Osteoblast (primary cell): Measurements from ENCODE around the gene KRTAP11-1. TPM values are rescaled to one million over a fixed set of nuclear protein-coding genes. Genes with fewer than 3 reads are reported as not detected.
A peak's percentile ranks its signal among the peaks of the same experiment; 100 is the strongest.

Experiments
- DNase-seq: peaks from one replicate; pipeline ENCODE4 v3.0.0; 2011; ENCODE audit warnings: low spot score, mixed read lengths; ENCODE audit not compliant: insufficient read length; ENCODE audit errors: missing footprints
- H2AFZ ChIP-seq: 2 replicates; pipeline ENCODE4 v1.6.0; 2011; ENCODE audit warnings: mild to moderate bottlenecking, low read length
- H3K27ac ChIP-seq: 2 replicates; pipeline ENCODE4 v1.5.1; 2011; ENCODE audit warnings: mild to moderate bottlenecking, low read depth, low read length, moderate library complexity
- H3K27me3 ChIP-seq: 2 replicates; pipeline ENCODE4 v1.6.0; 2012; ENCODE audit warnings: mild to moderate bottlenecking, control low read depth, inconsistent platforms, low read length, moderate library complexity; ENCODE audit not compliant: insufficient read depth
- H3K36me3 ChIP-seq: 2 replicates; pipeline ENCODE4 v1.5.1; 2011; ENCODE audit warnings: mild to moderate bottlenecking, low read length, control low read depth, moderate library complexity; ENCODE audit not compliant: insufficient read depth
- H3K4me1 ChIP-seq: 2 replicates; pipeline ENCODE4 v1.5.1; 2011; ENCODE audit warnings: mild to moderate bottlenecking, low read length, control low read depth, moderate library complexity; ENCODE audit not compliant: insufficient read depth
- H3K4me2 ChIP-seq: 2 replicates; pipeline ENCODE4 v1.6.0; 2011; ENCODE audit warnings: mild to moderate bottlenecking, low read length; ENCODE audit not compliant: insufficient read depth
- H3K4me3 ChIP-seq: fragments of 200-600 bp; sonication (generic); 3 replicates; pipeline ENCODE4 v1.5.1; 2012; ENCODE audit warnings: mild to moderate bottlenecking, low read length, inconsistent platforms; ENCODE audit not compliant: insufficient read depth
- H3K79me2 ChIP-seq: 2 replicates; pipeline ENCODE4 v1.6.0; 2012; ENCODE audit warnings: mild to moderate bottlenecking, low read length, control low read depth, inconsistent platforms; ENCODE audit not compliant: insufficient read depth
- H3K9me3 ChIP-seq: 2 replicates; pipeline ENCODE4 v1.5.1; 2011; ENCODE audit warnings: low read depth, low read length, control low read depth
- H4K20me1 ChIP-seq: 2 replicates; pipeline ENCODE4 v1.6.0; 2012; ENCODE audit warnings: mild to moderate bottlenecking, low read length, control low read depth; ENCODE audit not compliant: insufficient read depth
- CTCF ChIP-seq: IDR thresholded peaks from 2 replicates; pipeline ENCODE4 v1.5.1; 2011; ENCODE audit warnings: mild to moderate bottlenecking, low read depth, low read length, moderate library complexity; ENCODE audit errors: extremely low read depth
- total RNA-seq: library from RNA; depleted of rRNA; stranded (reverse); fragments of >200 nt; gene quantifications from 2 replicates; pipeline ENCODE4 v1.2.3, GENCODE V29; 2012

KRTAP11-1 gene, protein sequence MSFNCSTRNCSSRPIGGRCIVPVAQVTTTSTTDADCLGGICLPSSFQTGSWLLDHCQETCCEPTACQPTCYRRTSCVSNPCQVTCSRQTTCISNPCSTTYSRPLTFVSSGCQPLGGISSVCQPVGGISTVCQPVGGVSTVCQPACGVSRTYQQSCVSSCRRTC
- not detected in 2 replicates for total RNA-seq

- no peak within 1 kb of the TSS for H3K27ac ChIP-seq
- no peak for DNase-seq
- no peak within 1 kb of the TSS for H2AFZ ChIP-seq
- no peak within 1 kb of the TSS for H3K4me3 ChIP-seq
- H3K36me3 ChIP-seq = no peaks in the 10 kb centered on the region
- no peaks in the 10 kb centered on the region for H4K20me1 ChIP-seq
- no peaks in the 10 kb centered on the region for H3K79me2 ChIP-seq
- H3K9me3 ChIP-seq = peaks cover 8% of the 10 kb centered on the region
- no peaks in the 10 kb centered on the region for H3K27me3 ChIP-seq
- H3K4me2 ChIP-seq = no peak within 1 kb of the TSS
- no peak for TF ChIP-seq CTCF
- H3K4me1 ChIP-seq = no peaks in the 10 kb centered on the region
These were observed at the start of gene KRTAP11-1 for GRCh38 chr21:30881480-30881879. Gene KRTAP11-1, minus strand, starts transcription at chr21:30881580. Its CDS starts 56 bp downstream, at chr21:30881524.

- DNase-seq = peak; percentile 39
- Histone ChIP-seq H4K20me1 (no peaks in the 10 kb centered on the region), H3K4me1 (no peaks in the 10 kb centered on the region), H2AFZ (no peak overlapping the region), H3K36me3 (no peaks in the 10 kb centered on the region), H3K4me3 (no peak overlapping the region), H3K9me3 (peaks cover 3% of the 10 kb centered on the region), H3K79me2 (no peaks in the 10 kb centered on the region), H3K27me3 (no peaks in the 10 kb centered on the region), H3K4me2 (no peak overlapping the region), H3K27ac (no peak overlapping the region)
- TF ChIP-seq CTCF = no peak
These were observed 42.8 kb upstream of the KRTAP11-1 start for GRCh38 chr21:30924146-30924700.

DNA sequence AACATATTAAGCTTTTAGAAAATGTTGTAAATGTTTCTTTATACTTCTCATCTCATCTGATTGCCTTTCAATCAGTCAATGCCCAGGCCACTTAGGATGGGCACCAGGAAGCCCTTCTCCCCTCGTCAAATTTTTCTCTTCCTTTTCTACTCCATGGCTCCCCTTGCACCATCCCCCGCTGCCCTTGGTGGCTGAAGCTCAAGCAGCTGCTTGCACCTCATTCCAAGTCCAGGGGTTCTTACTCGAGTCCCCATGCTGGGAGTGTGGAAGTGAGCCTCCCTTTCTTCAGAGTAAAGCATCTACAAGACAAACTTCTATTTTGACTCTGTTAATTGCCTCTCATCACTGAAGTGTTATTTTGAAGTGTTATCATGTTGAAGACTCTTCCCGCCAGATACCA lies 39.7 kb upstream of the KRTAP11-1 start:
- no peaks in the 10 kb centered on the region for H3K4me1 ChIP-seq
- H3K4me3 ChIP-seq = no peak overlapping the region
- no peak overlapping the region for H2AFZ ChIP-seq
- no peak for TF ChIP-seq CTCF
- no peaks in the 10 kb centered on the region for H3K79me2 ChIP-seq
- H4K20me1 ChIP-seq = no peaks in the 10 kb centered on the region
- no peak overlapping the region for H3K27ac ChIP-seq
- no peaks in the 10 kb centered on the region for H3K36me3 ChIP-seq
- no peaks in the 10 kb centered on the region for H3K27me3 ChIP-seq
- DNase-seq = no peak
- no peak overlapping the region for H3K4me2 ChIP-seq
- H3K9me3 ChIP-seq = peaks cover 3% of the 10 kb centered on the region

- no peak for TF ChIP-seq CTCF
- no peaks in the 10 kb centered on the region for H3K79me2 ChIP-seq
- H3K27ac ChIP-seq = no peak overlapping the region
These were observed 36.2 kb upstream of the KRTAP11-1 start for GRCh38 chr21:30917557-30917956.

More at GRCh38 chr21:30917557-30917956, 36.2 kb upstream of the KRTAP11-1 start:
- H3K9me3 ChIP-seq = peaks cover 3% of the 10 kb centered on the region
- DNase-seq = no peak
- no peaks in the 10 kb centered on the region for H3K36me3 ChIP-seq
- no peak overlapping the region for H2AFZ ChIP-seq
- H3K4me1 ChIP-seq = no peaks in the 10 kb centered on the region
- H4K20me1 ChIP-seq = no peaks in the 10 kb centered on the region
- no peak overlapping the region for H3K4me3 ChIP-seq
- no peak overlapping the region for H3K4me2 ChIP-seq
- H3K27me3 ChIP-seq = no peaks in the 10 kb centered on the region
